MCF 10A (cell line): ENCODE measurements around the gene MRPL43. TPM values are rescaled to one million over a fixed set of nuclear protein-coding genes. Genes with fewer than 3 reads are reported as not detected.

Experiments used
- BruUV-seq: library from RNA; stranded (reverse); fragments of 400-500 nt; replicated peaks from 2 replicates; lab custom pipeline; 2021; lab: Mats Ljungman, UMichigan
- CTCF ChIA-PET: fragments of 300-600 bp; sonication (Branson Sonifier 250); formaldehyde crosslinking; extraction: SDS; loops from one replicate; lab custom pipeline; 2021; ENCODE audit warnings: antibody characterized with exemption, inconsistent platforms; lab: Yijun Ruan, JAX
- POLR2A ChIA-PET: fragments of 300-600, 350-650 bp; sonication (Branson Sonifier 250); formaldehyde crosslinking; extraction: SDS; loops from one replicate; lab custom pipeline; 2020; ENCODE audit warnings: antibody characterized with exemption, inconsistent platforms; lab: Yijun Ruan, JAX
- DNase-seq: peaks from one replicate; pipeline ENCODE4 v3.0.0-alpha.2; 2018; ENCODE audit not compliant: unreplicated experiment
- H3K27ac Mint-ChIP-seq: one replicate; pipeline ENCODE4 v1.8.0; 2022; ENCODE audit warnings: mild to moderate bottlenecking, low read depth, mixed read lengths; ENCODE audit not compliant: unreplicated experiment
- H3K27me3 Mint-ChIP-seq: one replicate; pipeline ENCODE4 v1.8.0; 2022; ENCODE audit warnings: mixed read lengths; ENCODE audit not compliant: insufficient read depth, unreplicated experiment
- H3K36me3 Mint-ChIP-seq: one replicate; pipeline ENCODE4 v1.8.0; 2022; ENCODE audit warnings: mild to moderate bottlenecking, moderate library complexity, mixed read lengths; ENCODE audit not compliant: insufficient read depth, unreplicated experiment
- H3K4me1 Mint-ChIP-seq: one replicate; pipeline ENCODE4 v1.8.0; 2022; ENCODE audit warnings: mixed read lengths; ENCODE audit not compliant: insufficient read depth, unreplicated experiment
- H3K4me3 Mint-ChIP-seq: one replicate; pipeline ENCODE4 v1.8.0; 2022; ENCODE audit warnings: mild to moderate bottlenecking, moderate library complexity, mixed read lengths; ENCODE audit not compliant: unreplicated experiment
- H3K9me3 Mint-ChIP-seq: one replicate; pipeline ENCODE4 v1.8.0; 2022; ENCODE audit warnings: mixed read lengths; ENCODE audit not compliant: unreplicated experiment
- intact Hi-C: fragments of 100-400 bp; cut with micrococcal nuclease; formaldehyde crosslinking; loops from 2 replicates; pipeline ENCODE4 v1.14.1; 2022
- total RNA-seq: library from RNA; stranded (reverse); gene quantifications from 2 replicates; pipeline ENCODE4 v1.2.3, GENCODE V29; 2022
- TF ChIP-seq, protein P1 (sequence below): fragments of 200-600 bp; IDR thresholded peaks from one replicate; pipeline ENCODE4 v1.8.0; 2022; ENCODE audit warnings: antibody characterized with exemption, mild to moderate bottlenecking; ENCODE audit not compliant: unreplicated experiment

MRPL43 gene
- total RNA-seq, 1 experiment from 2014 or later = 64.8 TPM

DNA sequence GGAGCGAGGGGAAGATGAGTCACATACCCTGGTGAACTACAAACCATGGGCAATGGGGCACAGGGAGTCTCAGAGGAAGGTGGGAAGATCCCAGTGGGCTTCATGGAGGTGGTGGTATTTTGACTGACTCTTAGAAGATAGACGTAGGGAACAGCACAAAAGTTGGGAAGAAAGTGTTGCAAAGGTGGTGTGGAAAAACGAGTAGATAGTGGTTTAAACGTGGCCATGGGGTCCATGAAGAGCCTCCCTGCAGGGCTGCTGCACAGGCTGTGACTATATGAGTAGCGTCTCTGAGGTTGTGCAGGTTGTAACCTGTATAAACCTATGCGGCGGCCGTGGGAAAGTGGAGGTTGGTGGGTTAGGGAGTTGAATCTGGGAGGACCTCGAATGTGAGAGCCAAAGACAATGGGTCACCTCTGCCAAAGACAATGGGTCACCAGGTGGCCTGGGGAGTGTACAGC, 26.1 kb upstream of the MRPL43 start:
- TF ChIP-seq, protein P1, sequence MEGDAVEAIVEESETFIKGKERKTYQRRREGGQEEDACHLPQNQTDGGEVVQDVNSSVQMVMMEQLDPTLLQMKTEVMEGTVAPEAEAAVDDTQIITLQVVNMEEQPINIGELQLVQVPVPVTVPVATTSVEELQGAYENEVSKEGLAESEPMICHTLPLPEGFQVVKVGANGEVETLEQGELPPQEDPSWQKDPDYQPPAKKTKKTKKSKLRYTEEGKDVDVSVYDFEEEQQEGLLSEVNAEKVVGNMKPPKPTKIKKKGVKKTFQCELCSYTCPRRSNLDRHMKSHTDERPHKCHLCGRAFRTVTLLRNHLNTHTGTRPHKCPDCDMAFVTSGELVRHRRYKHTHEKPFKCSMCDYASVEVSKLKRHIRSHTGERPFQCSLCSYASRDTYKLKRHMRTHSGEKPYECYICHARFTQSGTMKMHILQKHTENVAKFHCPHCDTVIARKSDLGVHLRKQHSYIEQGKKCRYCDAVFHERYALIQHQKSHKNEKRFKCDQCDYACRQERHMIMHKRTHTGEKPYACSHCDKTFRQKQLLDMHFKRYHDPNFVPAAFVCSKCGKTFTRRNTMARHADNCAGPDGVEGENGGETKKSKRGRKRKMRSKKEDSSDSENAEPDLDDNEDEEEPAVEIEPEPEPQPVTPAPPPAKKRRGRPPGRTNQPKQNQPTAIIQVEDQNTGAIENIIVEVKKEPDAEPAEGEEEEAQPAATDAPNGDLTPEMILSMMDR = no peak
- ChIA-PET CTCF (interaction anchor here (0.7 to 7.0 kb wide), 14 partner anchors 10 to 1090 kb away, joined by 3 to 199 read pairs (median 6); partner anchors contain the start of genes LZTS2, PDZD7 and SFXN3), POLR2A (interaction anchor here (2.1 kb wide), 1 partner anchor 15 kb away, joined by 26 read pairs; the partner anchor contains the start of gene LZTS2)
- Mint-ChIP-seq H3K36me3 (no peaks in the 10 kb centered on the region), H3K27ac (peak overlapping the region; percentile 29), H3K4me1 (peaks cover 28% of the 10 kb centered on the region), H3K4me3 (no peak overlapping the region), H3K27me3 (no peaks in the 10 kb centered on the region), H3K9me3 (no peaks in the 10 kb centered on the region)
- DNase-seq = peak; percentile 30
- BruUV-seq = no TSS peak
- intact Hi-C loops = loop anchor here (1.0 kb wide), 1 partner anchor 15 kb away; no protein-coding TSS in a partner anchor

DNA sequence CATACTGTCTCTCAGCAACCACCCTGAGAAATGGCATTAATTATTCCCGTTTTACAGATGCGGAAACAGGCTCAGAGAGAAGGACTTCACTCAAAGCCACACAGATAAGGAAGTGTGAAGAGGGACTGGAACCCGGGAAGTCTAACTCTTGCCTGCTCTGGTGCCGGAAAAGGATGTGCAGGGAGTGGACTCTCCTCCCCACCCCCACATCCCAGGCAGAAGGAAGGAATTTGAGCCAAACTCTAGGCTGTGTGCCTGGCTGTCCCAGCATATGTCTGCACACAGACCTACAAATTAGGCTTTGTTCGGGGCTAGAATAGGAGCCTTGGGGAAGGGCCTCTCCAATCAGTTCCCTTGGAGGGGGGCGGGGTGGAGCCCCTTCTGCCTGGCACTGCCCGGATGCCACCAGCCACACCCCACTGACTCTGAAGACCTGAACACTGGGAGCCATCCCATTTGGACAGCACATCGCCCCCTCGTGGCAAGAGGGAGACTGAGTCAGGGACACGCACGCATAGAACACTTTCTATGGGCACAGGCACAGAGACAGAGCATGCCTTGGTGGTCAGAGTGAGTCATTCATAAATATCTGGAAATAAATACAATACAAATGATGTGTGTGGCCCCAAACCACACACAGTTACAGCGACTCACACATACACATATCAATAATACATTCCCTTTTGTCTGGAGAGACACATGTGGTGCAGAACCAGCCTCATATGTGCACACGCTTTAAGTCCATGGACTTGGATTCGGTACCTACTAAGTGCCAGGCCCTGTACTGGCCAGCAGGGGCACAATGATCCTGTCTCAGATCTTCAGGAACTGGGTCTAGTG, 25.4 kb upstream of the MRPL43 start:
- TF ChIP-seq, protein P1 = peak; percentile 67
- Mint-ChIP-seq H3K36me3 (no peaks in the 10 kb centered on the region), H3K27ac (peak overlapping the region; percentile 29), H3K4me3 (no peak overlapping the region), H3K4me1 (peaks cover 26% of the 10 kb centered on the region), H3K9me3 (no peaks in the 10 kb centered on the region), H3K27me3 (no peaks in the 10 kb centered on the region)
- intact Hi-C loops = loop anchor here (1.0 kb wide), 2 partner anchors 14 to 18 kb away; no protein-coding TSS in a partner anchor
- DNase-seq = peak; percentile 95
- no TSS peak for BruUV-seq
- CTCF ChIA-PET = interaction anchor here (0.9 to 5.0 kb wide), 5 partner anchors 10 to 65 kb away, joined by 3 to 32 read pairs (median 5); partner anchors contain the start of gene LZTS2
- POLR2A ChIA-PET = no interaction called here

DNA sequence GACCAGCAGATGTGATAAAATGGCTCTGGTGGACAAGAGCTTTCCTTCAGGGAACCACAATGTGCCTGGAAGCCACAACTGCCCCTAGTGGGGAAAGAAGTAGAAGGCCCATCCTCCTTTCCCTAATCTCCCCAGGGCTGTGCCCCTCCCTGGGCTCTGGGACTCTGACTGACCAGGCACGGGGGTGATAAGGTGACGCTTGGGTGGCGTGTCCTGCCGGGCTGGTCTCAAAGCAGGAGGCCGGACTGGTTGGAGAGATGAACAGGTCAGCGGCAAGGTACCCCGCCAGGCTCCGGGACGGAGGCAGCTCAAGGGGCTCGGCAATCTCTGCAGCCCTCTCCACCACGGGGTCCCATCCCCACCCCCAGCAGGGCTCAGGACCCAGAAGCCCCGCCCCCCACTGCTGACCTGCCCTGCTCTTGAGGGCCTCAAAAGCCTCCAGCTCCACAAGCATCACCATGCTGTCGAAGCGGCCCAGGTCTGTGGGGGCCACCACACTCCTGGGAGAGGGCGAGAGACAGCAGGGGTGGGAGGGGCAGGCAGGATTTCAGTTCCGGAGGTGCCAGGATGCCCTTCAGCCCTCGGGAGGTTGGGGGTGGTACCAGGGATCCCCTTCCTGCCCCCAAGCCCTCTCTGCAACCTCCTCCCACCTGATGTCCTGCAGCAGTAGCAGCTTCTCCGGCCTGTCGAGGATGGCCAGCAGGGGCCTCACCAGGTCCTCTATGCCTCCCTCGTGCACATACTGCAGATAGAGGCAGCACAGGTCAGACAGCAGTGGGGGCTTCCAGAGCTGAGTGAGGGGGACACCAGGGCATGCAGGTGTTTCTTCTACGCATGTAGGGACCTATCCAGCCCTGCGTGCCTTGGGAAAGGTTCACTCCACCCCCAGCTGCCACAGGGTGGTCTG, 24.5 kb upstream of the MRPL43 start:
- no peaks in the 10 kb centered on the region for H3K27me3 Mint-ChIP-seq
- CTCF ChIA-PET = interaction anchor here (0.6 to 5.0 kb wide), 8 partner anchors 9 to 83 kb away, joined by 3 to 32 read pairs (median 4); partner anchors contain the start of gene LZTS2
- no peak overlapping the region for H3K27ac Mint-ChIP-seq

More for the DNA sequence above, 24.5 kb upstream of the MRPL43 start:
- POLR2A ChIA-PET = interaction anchor here (1.6 to 1.7 kb wide), 2 partner anchors 14 to 15 kb away, joined by 6 read pairs; no protein-coding TSS in a partner anchor
- Mint-ChIP-seq H3K36me3 (no peaks in the 10 kb centered on the region), H3K4me1 (peaks cover 26% of the 10 kb centered on the region), H3K4me3 (no peak overlapping the region), H3K9me3 (no peaks in the 10 kb centered on the region)
- no TSS peak for BruUV-seq
- intact Hi-C loops = loop anchor here (1.0 kb wide), 1 partner anchor 17 kb away; no protein-coding TSS in a partner anchor
- DNase-seq = no peak
- TF ChIP-seq, protein P1 = no peak
